Putamen (tissue), 1 donor: ENCODE measurements around the gene NLGN1.

Experiments
- DNase-seq: peaks from one replicate; pipeline ENCODE4 v3.0.0-alpha.2; 2016; ENCODE audit warnings: low spot score

NLGN1 gene

DNA sequence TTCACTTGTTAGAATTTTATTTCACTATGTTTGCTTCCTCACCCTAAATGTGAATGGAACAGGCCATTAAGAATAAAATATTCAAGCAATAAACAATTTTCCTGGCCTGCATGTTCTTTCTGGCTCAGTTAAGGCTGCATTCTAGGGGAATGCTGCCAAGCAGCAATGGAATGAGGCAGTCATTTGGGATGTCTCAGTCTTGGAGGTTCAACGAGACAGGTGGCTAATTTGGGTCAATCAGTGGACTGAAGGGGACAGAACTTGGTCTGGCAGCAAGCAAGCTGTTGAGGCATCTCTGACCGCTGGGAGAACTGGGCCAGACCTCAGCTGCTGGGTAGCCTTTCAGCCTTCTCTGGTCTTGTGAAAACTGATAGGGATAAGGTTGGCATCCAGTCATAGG, 241.6 kb downstream of the NLGN1 start:
- DNase-seq: no peak

DNA sequence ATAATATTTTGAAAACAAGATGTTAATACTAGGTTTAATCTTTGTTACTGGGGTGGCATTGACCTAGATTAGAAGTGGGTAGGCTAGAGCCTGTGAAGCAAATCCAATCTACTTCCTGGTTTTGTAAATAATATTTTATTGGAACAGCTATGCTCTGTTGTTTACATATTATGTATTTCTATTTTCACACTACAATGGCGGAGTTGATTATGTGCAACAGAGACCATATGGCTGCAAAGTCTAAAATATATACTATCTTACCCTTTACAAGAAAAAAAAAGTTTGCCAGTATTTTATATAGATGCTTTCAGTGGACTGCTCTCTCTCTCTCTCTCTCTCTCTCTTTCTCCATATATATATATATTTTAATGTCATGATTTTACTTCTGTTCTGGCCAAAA, 244.2 kb downstream of the NLGN1 start:
- DNase-seq: no peak

DNA sequence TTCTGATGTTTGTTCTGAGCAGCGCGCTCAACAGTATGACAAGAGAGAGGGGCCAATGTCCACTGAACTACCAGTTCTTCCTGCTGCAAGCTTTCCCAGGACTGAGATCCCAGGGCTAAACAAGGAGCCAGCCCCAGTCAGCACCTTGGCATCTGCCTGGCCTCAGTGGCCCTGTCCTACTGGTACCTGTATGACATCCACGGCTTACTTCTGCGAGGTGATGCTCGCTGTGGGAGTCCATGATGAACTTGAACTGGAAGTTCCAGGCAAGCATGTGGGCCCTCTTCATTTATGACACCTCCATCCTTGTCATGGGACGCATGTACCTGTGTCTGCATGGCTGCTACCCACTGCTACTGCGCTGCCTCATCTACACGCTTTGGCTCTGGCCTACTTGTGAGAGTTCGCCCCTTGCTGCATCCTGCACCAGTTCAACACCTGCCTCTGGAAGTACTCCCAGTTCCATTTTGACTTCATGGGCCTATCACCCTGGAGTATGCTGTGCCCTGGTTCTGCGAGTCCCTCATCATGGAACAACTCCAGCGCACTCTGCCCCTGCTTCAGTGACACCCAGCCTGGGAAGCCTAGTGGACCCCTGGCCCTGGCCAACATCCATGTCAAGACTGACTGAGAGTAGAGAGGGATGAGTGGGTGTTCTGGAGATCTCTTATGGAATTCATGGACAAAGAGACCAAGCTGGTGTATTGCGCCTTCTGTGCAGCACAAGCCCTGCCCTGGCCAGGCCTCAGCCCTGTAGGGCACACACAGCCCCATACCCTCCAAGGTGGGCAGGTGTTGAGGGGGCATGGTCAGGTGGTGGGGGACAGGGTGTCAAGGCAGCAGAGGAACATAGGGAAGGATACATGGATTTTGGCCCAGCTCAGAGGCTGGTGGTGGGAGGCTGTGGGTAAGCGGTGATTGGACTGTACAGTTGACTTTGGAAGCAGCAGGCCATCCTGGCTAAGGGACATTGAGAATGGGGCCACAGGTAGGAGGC, 246.8 kb downstream of the NLGN1 start:
- no peak for DNase-seq

DNA sequence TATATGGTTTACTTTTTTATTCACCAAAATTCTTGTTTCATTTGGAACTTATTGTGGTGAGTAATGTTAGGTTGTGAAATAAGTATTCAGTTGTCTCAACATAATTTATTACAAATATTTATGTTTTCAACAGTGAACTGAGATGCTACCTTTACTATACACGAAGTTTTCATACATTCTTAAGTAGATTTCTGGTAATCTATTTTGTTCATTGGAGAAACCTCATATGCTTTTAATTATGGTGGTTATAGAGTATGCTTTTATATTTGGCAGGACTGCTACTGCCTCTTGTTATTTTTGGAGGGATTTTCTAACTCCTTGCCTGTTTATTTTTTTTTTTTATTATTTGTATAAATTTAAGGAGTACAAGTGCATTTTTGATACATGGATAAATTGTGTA, 253.1 kb downstream of the NLGN1 start:
- no peak for DNase-seq

DNA sequence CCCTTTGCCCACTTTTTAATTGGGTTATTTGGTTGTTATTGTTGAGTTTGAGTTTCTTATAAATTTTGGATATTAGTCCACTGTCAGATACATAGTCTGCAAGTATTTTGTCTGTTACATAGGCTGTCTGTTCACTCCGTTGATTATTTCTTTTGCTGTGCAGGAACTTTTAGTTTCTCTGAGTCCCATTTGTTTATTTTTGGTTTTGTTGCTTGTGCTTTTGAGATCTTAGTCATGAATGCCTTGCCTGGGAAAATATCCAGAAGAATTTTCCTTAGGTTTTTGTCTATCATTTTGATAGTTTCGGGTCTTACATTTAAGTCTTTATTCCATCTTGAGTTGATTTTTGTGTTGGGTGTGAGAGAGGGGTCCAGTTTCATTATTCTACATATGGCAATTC, 254.5 kb downstream of the NLGN1 start:
- no peak for DNase-seq

DNA sequence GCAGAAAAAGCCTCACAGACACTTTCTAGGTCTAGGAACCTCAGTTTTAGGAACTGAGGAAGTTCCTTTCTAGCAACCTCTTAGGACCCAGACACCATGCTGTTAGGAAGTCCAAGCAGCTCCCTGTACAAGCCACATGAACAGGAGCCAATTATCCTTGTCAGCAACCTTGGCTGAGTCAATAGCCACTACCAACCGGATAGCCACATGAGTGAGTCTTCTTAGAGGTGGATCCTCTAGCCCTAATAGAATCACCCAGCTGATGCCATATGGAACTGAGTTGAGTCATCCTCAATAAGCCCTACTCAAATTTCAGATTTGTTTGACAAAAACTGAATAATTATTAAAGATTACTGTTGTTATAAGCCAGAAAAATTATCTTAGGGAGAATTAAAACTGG, 256.2 kb downstream of the NLGN1 start:
- no peak for DNase-seq

DNA sequence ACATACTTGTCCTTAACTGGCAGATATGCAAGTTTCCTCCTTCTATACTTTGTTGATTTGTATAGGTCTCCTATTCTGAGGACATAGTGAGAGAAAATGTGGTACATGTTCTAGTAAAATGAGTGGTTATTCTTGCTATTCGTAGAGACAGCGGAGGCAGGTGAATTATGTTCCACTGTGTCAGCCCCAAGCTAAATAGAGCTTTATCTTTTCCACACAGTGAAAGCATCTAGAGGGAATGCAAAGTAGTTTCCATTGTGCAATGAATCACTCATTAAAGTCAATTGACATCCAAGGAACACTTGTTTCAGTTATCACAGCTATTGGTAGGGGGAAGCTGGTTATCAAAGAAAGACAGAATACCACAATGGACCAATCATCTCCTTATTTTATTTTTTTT, 262.4 kb downstream of the NLGN1 start:
- peak; percentile 63 for DNase-seq

DNA sequence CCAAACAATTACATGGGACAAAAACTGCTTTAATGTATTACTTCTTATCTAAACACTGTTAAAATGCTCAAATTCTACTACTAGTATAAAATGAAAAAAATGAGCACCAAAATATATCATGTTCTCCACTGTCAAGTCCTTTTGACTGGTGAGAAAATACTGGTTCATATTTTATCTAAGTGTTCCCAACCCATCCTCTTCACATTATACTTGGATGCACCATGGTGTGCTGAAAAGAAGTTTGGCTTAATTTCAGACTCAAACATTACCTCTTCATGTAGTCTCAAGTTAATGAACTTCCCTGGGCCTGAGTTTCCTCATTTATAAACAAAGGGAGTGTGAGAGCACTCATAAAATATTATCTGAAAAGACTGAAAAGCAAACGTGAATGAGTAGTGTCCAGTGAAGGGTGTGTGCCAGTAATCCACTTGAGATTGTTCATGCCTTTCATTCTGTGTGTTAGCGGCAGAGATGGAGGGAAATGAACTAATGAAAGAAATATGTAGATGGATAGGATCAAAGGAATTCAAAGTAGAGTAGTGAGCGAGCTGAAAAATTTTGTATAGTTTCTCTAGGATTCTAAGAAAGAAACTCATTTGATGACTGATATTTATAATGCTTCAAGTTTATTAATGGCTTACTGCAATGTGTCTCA, 263.2 kb downstream of the NLGN1 start:
- no peak for DNase-seq

DNA sequence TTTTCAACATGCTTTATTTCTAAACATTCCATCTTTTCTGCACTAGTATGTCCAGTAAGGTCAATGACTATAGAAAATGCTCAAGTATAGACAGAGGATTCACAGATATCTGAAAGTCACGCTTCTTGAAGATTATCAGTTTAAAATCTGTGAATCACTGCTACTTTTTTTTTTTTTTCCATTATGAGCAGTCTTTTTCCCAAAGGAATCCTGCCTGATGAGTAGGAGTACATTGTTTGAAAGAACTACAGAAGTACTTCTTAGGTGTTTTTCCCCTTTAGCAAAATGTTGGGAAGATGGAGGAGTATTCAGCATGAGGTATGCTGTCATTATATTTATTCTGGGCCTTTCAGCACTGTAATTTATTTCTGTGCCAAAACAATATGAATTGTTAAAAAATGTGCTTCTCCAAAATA, 266.2 kb downstream of the NLGN1 start:
- DNase-seq: peak; percentile 41

DNA sequence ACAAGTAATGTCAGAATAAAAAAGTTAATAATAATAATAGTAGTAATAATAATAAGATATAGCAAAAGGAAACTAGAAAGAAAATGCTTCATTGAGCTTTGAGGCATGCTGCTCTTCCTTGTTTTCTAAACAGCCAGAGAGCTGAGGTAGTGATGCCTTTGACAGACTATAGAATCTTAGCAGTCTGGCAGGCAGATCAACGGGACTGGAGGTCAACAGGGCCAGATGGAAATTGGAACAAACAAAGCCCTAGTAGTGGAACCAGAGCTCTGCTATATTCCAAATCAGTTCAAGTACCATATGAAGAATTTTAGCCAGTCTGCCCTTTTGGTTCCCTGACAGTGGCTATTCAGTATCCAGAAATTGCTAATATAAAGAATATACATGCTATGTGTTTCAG, 278.6 kb downstream of the NLGN1 start:
- no peak for DNase-seq

DNA sequence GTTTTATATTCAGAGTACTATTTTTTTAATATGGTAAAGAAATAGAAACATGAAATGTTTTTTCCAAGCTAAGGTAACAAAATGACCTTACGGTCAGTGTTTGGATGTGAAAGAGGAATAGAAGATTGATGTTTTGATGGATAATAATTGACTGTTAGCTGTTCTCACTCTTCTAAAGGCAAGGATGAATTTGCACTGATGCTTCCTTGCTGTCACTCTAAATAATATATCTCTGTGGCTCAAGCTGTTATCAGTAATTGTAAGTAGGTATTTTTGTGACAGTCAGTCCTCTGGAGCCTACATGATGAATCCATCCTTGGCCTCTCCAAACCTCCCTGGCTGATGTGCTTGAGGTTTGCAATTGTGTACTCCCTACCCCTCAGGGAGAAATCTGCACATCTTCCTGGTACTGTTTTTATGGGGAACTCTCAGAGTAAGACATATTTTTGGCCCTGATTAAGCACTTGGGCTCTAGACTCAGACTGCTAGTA, 283.7 kb downstream of the NLGN1 start:
- no peak for DNase-seq

DNA sequence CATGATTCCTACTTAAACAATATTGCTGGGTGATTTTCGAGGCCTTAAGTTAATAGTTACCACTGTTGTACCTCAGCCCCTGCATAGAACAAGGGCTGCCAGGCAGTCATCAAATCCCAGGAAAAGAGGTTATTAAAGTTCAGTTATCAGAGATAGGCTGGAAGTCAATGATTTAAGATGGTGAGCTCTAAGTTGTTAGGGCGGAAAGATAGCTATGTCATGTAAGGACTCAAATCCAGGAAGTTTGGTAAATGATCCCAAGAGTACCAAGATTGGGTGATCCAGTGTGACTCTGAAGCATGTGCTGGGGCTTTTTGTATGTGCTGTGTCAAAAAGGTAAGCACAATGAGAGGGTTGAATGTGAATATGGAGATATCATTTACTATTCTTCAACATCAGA, 287.9 kb downstream of the NLGN1 start:
- no peak for DNase-seq

DNA sequence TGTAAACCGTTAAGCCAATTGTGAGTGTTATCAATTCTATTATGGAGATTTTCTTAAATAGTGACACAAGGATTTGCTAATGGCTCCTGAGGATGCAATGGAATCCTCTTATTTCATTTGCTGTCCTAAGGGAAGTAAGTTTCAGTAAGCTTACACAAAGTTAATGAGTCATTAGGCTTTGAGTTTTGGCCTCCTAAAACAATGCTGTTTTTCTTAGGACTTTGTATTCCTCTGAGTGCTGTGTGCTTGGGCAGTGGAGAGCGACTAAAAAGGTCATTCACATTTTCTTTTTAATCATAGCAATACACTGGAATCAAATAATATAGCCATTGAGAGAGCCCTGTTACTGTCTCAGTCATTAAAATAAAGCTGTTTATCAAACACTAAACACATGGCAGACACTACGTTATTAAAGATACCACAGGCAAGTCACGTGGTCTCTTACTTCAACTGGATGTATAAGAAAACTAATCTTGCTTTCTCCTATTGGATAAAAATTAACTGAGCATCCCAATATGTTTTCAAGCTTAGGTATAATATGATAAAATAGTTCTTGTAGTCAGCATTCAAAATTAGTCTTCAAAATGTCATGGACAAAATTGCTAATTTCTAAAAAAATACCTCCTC, 290.8 kb downstream of the NLGN1 start:
- no peak for DNase-seq

DNA sequence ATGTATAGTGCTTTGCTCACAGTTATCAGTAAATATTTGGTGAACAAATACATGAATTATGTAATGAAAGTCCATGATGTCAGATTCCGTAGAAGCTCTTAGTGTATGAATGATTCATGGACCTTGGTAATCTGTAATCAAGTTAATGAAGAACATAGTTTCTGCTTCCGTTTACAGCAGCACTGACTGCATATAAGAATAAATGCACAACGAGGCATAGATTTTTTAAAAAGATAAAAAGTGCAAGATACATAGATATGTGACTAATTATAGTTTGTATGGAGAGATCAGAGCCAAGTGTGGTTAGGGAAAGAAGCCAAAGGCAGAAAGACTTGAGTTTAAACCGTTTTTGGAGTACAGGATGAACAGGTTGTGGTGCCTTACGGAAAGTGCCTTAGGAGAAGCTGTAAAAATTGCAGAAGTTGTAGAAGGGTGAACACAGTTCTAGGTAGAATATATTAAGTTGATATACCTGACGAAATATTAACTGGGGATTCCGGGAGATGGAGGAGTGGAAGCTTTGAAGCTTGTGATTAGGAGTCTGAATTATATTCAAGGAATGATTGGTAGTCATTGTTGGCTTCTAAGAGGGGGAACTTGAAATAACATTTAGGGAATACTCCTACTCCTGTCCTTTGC, 293.1 kb downstream of the NLGN1 start:
- DNase-seq: no peak

DNA sequence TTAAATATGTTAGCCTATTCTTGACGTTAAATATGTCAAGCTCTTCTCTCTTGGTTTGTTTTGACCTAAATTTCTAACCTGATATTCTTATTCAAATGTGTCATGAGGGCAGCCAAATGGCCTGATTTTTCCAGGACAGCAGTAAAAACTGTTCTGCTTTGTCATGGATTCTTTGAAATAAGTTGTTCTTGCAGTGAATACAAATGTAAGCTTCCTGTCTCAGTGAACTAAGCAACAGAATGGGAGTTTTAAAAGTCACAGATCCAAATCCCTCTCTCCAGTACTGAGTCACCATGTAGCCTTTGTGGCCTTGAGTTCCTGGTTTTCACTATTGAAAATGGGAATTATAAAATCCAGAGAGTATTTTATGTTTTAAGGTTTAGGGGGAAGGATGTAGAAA, 301.8 kb downstream of the NLGN1 start:
- DNase-seq: no peak

DNA sequence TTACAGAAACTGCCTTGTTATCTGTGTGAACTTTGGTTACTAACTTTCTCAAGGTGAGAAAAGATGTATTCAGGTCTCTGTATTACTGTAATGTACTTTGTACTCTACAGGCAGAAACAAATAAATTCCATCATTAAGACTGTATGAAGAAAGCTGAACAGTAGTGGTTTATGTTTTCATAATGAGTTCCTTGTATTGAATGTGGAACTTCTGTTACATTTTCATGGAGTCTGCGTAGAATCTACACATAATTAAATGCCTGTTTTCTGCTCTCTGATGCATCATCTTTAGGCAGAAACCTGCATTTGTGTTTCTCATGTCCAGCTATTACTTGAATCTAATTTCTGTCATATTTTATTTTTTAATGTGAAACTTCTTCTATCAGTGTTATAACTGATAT, 302.8 kb downstream of the NLGN1 start:
- DNase-seq: no peak

DNA sequence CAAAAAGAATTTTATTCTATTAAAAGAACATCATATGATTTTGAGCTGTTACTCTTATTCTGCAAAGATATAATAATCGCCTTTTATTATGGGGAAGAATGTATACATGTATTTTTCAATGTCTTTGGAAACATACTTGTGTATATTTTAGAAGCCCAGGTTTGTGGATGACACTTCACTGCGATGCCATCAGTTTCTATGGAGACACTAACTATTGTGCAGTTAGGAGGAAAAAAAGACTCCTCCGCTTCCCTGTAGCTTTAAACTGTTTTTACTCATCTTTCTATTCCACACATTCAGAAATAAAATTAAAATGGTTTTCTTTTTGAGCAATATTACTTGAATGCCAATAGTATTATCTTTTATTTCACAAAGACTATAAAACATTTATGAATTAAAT, 305.0 kb downstream of the NLGN1 start:
- no peak for DNase-seq

DNA sequence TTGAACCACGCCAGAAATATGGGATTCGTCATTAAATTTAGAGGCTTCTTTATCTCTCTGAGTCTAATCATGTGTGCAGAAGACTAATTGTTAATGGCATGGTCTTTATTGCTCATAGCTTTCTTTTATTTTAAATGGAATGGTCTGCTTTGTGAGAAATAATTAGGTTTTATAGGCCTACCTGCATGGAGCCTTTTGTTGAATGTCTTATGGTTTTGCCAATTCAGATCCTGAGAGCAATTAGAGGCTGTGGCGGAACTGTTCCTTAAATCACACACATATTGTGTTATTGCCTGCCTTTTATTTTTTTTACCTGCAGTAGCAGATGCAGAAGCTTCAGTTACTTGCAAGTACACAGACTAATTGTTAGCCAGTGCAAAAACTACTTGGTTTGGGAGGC, 306.2 kb downstream of the NLGN1 start:
- no peak for DNase-seq

DNA sequence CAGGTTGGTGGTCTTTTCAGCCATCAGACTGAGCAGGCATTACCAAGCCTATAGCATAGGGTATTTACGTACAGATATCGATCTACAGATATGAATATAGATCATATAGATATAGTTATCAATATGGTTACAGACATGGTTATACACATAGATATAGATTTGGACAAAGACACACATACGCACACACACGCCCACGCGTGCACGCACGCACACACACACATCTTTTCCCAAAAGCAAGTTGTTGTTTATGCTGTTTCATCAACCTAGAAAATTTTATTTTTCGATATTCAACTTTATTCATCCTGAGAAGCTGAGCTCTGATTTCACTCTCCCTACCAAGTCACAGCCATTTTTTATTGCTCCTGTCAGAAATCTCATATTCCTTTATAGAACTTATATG, 309.1 kb downstream of the NLGN1 start:
- no peak for DNase-seq

DNA sequence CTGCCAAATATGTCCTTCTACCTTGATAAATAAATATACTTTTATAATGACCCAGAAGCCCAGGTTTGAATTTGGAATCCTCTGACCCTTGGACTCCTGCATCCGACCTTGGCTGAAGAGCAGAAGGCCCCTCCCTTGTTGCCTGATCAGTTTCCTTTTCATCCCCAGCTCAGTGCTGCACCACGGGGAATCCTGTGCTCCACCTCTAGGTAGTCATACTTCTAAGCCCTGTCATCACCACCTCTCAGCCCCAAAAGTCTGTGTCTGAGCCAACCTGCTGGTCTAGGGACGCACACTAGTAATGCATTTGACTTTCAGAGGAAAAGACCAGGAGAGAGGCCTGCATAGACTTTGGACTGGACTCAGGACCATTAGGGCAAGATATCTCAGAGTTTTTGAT, 310.6 kb downstream of the NLGN1 start:
- DNase-seq: no peak

DNA sequence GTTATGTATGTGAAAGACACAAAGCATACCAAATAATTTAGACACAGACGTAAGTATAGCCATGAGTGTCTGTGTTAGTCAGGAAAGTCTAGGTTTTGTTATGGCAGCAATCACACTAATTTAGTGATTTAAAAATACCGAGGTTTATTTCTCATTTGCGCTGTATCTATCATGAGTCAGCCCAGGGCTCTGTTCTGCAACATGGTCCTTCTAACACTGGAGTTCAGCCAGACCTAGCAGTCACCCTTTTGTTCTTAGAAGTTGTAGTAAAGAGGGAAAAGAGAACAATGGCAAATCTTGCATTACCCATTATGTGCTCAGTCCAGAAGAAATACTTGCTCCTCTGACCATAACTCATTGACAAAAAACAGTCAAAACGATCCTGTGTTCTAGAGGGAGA, 311.5 kb downstream of the NLGN1 start:
- DNase-seq: no peak

DNA sequence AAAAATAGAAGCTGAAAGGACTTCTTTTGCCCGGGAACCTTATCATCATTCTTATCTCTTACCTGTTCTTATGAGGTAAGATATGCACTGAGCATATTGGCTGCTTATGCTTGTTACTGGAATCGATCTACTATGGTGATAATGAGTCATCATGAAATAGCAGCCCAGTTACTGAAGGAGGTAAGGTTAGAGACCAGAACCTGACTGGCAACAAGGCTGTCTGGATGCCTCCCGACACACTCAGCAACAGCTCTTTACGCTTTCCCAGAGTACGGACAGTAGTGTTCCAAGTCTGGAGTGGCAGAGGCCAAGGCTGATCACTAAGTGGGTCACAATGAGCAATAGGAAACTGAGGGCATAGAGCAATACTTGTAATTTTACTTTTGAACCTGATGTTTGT, 314.1 kb downstream of the NLGN1 start:
- DNase-seq: no peak
